Calu3 (cell line): ENCODE results near the gene DOCK1. TPM values are rescaled to one million over a fixed set of nuclear protein-coding genes. Genes with fewer than 3 reads are reported as not detected.

Experiments
- BruUV-seq: library from RNA; stranded (reverse); fragments of 400-500 nt; replicated peaks from 2 replicates; lab custom pipeline; 2021; lab: Mats Ljungman, UMichigan
- CTCF ChIA-PET: fragments of 300-600 bp; sonication (Branson Sonifier 250); formaldehyde crosslinking; loops from one replicate; lab custom pipeline; 2022; ENCODE audit warnings: antibody characterized with exemption; lab: Charles Lee
- DNase-seq: peaks from one replicate; pipeline ENCODE4 v3.0.0; 2022
- H3K27ac Mint-ChIP-seq: one replicate; pipeline ENCODE4 v1.8.0; 2022; ENCODE audit warnings: mixed read lengths; ENCODE audit not compliant: unreplicated experiment
- H3K27me3 Mint-ChIP-seq: one replicate; pipeline ENCODE4 v1.8.0; 2022; ENCODE audit warnings: mixed read lengths; ENCODE audit not compliant: unreplicated experiment
- H3K36me3 Mint-ChIP-seq: one replicate; pipeline ENCODE4 v1.8.0; 2022; ENCODE audit warnings: mild to moderate bottlenecking, moderate library complexity, mixed read lengths; ENCODE audit not compliant: insufficient read depth, unreplicated experiment
- H3K4me1 Mint-ChIP-seq: one replicate; pipeline ENCODE4 v1.8.0; 2022; ENCODE audit warnings: mild to moderate bottlenecking, low read depth, mixed read lengths; ENCODE audit not compliant: unreplicated experiment
- H3K4me3 Mint-ChIP-seq: one replicate; pipeline ENCODE4 v1.8.0; 2022; ENCODE audit warnings: mild to moderate bottlenecking, low read depth, moderate library complexity, mixed read lengths; ENCODE audit not compliant: unreplicated experiment
- H3K9me3 Mint-ChIP-seq: one replicate; pipeline ENCODE4 v1.8.0; 2022; ENCODE audit warnings: low read depth, mixed read lengths; ENCODE audit not compliant: unreplicated experiment
- CTCF ChIP-seq: fragments of 200-600 bp; IDR thresholded peaks from one replicate; pipeline ENCODE4 v1.8.0; 2022; ENCODE audit warnings: antibody characterized with exemption; ENCODE audit not compliant: unreplicated experiment
- intact Hi-C: fragments of 100-400 bp; cut with micrococcal nuclease; formaldehyde crosslinking; loops from one replicate; pipeline ENCODE4 v1.10.0; 2022; ENCODE audit not compliant: unreplicated experiment
- total RNA-seq: library from RNA; stranded (reverse); gene quantifications from 2 replicates; pipeline ENCODE4 v1.2.3, GENCODE V29; 2022

Gene DOCK1
- total RNA-seq, 1 experiment from 2014 or later: 34.2 TPM

GRCh38 chr10:127283576-127283975, 378.3 kb downstream of the DOCK1 start:
- no peaks in the 10 kb centered on the region for H3K27me3 Mint-ChIP-seq
- BruUV-seq: no TSS peak

GRCh38 chr10:127290850-127291249, 385.6 kb downstream of the DOCK1 start:
- H3K9me3 Mint-ChIP-seq: no peaks in the 10 kb centered on the region
- TF ChIP-seq CTCF: no peak
- DNase-seq: no peak
- no TSS peak for BruUV-seq
- intact Hi-C loops: no loop called here
- H3K27ac Mint-ChIP-seq: no peak overlapping the region
- H3K27me3 Mint-ChIP-seq: no peaks in the 10 kb centered on the region
- no peaks in the 10 kb centered on the region for H3K4me1 Mint-ChIP-seq
- CTCF ChIA-PET: no interaction called here
- H3K36me3 Mint-ChIP-seq: no peaks in the 10 kb centered on the region
- H3K4me3 Mint-ChIP-seq: no peak overlapping the region

More at GRCh38 chr10:127283576-127283975, 378.3 kb downstream of the DOCK1 start:
- H3K4me1 Mint-ChIP-seq: no peaks in the 10 kb centered on the region
- H3K4me3 Mint-ChIP-seq: no peak overlapping the region
- intact Hi-C loops: no loop called here
- CTCF ChIA-PET: no interaction called here
- no peaks in the 10 kb centered on the region for H3K9me3 Mint-ChIP-seq
- DNase-seq: no peak
- no peak overlapping the region for H3K27ac Mint-ChIP-seq
- no peaks in the 10 kb centered on the region for H3K36me3 Mint-ChIP-seq
- TF ChIP-seq CTCF: no peak

GRCh38 chr10:127291329-127291728, 386.1 kb downstream of the DOCK1 start:
- BruUV-seq: no TSS peak
- intact Hi-C loops: no loop called here
- Mint-ChIP-seq H3K27me3 (no peaks in the 10 kb centered on the region), H3K9me3 (no peaks in the 10 kb centered on the region), H3K4me3 (no peak overlapping the region), H3K36me3 (no peaks in the 10 kb centered on the region), H3K4me1 (no peaks in the 10 kb centered on the region), H3K27ac (no peak overlapping the region)
- CTCF ChIA-PET: no interaction called here
- DNase-seq: no peak
- TF ChIP-seq CTCF: no peak

- Mint-ChIP-seq H3K27me3 (no peaks in the 10 kb centered on the region), H3K4me1 (no peaks in the 10 kb centered on the region), H3K9me3 (no peaks in the 10 kb centered on the region), H3K4me3 (no peak overlapping the region), H3K36me3 (no peaks in the 10 kb centered on the region), H3K27ac (no peak overlapping the region)
- DNase-seq: no peak
- intact Hi-C loops: no loop called here
- no TSS peak for BruUV-seq
- TF ChIP-seq CTCF: no peak
- CTCF ChIA-PET: no interaction called here
Observed at GRCh38 chr10:127292888-127293287, 387.7 kb downstream of the DOCK1 start.
